Endothelial cell of umbilical vein (primary cell): ENCODE data around the gene WDFY3. TPM values are rescaled to one million over a fixed set of nuclear protein-coding genes. Genes with fewer than 3 reads are reported as not detected.

Experiments used
- BruUV-seq: library from RNA; stranded (reverse); fragments of 400-500 nt; replicated peaks from 2 replicates; lab custom pipeline; 2021; lab: Mats Ljungman, UMichigan
- CTCF ChIA-PET: fragments of 300-600, 350-600 bp; sonication (Branson Sonifier 250); formaldehyde crosslinking; loops from one replicate; lab custom pipeline; 2021; ENCODE audit warnings: antibody characterized with exemption, inconsistent platforms; lab: Charles Lee
- POLR2A ChIA-PET: fragments of 300-600, 350-600 bp; sonication (Branson Sonifier 250); formaldehyde crosslinking; loops from one replicate; lab custom pipeline; 2021; ENCODE audit warnings: antibody characterized with exemption, inconsistent platforms; lab: Charles Lee
- DNase-seq: peaks from one replicate; pipeline ENCODE4 v3.0.0-alpha.2; 2011; ENCODE audit warnings: low read depth, low spot score
- FAIRE-seq: peaks from 2 replicates; lab custom pipeline; 2011; peaks lifted over from hg19 to GRCh38; lab: Jason Lieb, UNC
- H2AFZ ChIP-seq: 2 replicates; pipeline ENCODE4 v1.6.0; 2012; ENCODE audit warnings: low read depth, low read length, control low read depth, inconsistent platforms
- H3K27ac ChIP-seq: 2 replicates; pipeline ENCODE4 v1.5.1; 2011; ENCODE audit warnings: low read depth, mild to moderate bottlenecking, control low read depth, low read length, moderate library complexity; ENCODE audit not compliant: insufficient read depth
- H3K27me3 ChIP-seq, 2 experiments: 2 replicates each; pipeline versions ENCODE4 v1.6.0 to v1.6.1; 2011; ENCODE audit warnings: low read length in 2 of 2, mixed read lengths in 1 of 2; ENCODE audit not compliant: control insufficient read depth in 2 of 2, insufficient read depth in 2 of 2
- H3K36me3 ChIP-seq, 2 experiments: 2 replicates in 1 of 2; 3 replicates in 1 of 2; pipeline ENCODE4 v1.5.1; 2011; ENCODE audit warnings: low read length in 2 of 2, mild to moderate bottlenecking in 1 of 2, moderate library complexity in 1 of 2; ENCODE audit not compliant: control insufficient read depth in 2 of 2, insufficient read depth in 2 of 2; ENCODE audit errors: extremely low read depth in 1 of 2
- H3K4me1 ChIP-seq: 3 replicates; pipeline ENCODE4 v1.5.1; 2011; ENCODE audit warnings: mild to moderate bottlenecking, low read length; ENCODE audit not compliant: control insufficient read depth, insufficient read depth; ENCODE audit errors: extremely low read depth
- H3K4me2 ChIP-seq: 2 replicates; pipeline ENCODE4 v1.6.1; 2011; ENCODE audit warnings: low read length, control low read depth, mixed read lengths; ENCODE audit not compliant: insufficient read depth
- H3K4me3 ChIP-seq, 3 experiments: fragments of 200-600 bp in 1 of 3; sonication (generic), shearing (Covaris generic) in 1 of 3; replicated peaks in 1 of 3; 2 replicates each; pipeline ENCODE4 v1.5.1; 2011 to 2016; ENCODE audit warnings: control low read depth in 3 of 3, low read length in 3 of 3, mild to moderate bottlenecking in 2 of 3, inconsistent platforms in 1 of 3, low read depth in 1 of 3, moderate library complexity in 1 of 3; ENCODE audit not compliant: insufficient read depth in 1 of 3
- H3K79me2 ChIP-seq: 2 replicates; pipeline ENCODE4 v1.6.0; 2012; ENCODE audit warnings: low read length, inconsistent platforms; ENCODE audit not compliant: control insufficient read depth, insufficient read depth
- H3K9ac ChIP-seq: replicated peaks from 2 replicates; pipeline ENCODE3; 2011; ENCODE audit warnings: low read length, control low read depth; ENCODE audit not compliant: insufficient read depth; ENCODE audit errors: extremely low read depth
- H3K9me1 ChIP-seq: replicated peaks from 3 replicates; pipeline ENCODE4 v1.6.0; 2011; ENCODE audit warnings: mild to moderate bottlenecking, low read length; ENCODE audit not compliant: control insufficient read depth, insufficient read depth; ENCODE audit errors: extremely low read depth
- H3K9me3 ChIP-seq: replicated peaks from 2 replicates; pipeline ENCODE4 v1.5.1; 2012; ENCODE audit warnings: low read length, inconsistent platforms; ENCODE audit not compliant: control insufficient read depth, insufficient read depth
- H4K20me1 ChIP-seq: replicated peaks from 2 replicates; pipeline ENCODE3; 2011; ENCODE audit warnings: mild to moderate bottlenecking, low read length; ENCODE audit not compliant: control insufficient read depth, insufficient read depth; ENCODE audit errors: extremely low read depth
- CTCF ChIP-seq, 2 donors: IDR thresholded peaks; 1 replicate in 1 of 2; 2 replicates in 1 of 2; pipeline ENCODE4 v1.5.1; 2011; ENCODE audit warnings: low read length in 2 of 2, mild to moderate bottlenecking in 2 of 2, moderate library complexity in 2 of 2, control low read depth in 1 of 2, inconsistent platforms in 1 of 2, low read depth in 1 of 2; ENCODE audit not compliant: insufficient read depth in 1 of 2; ENCODE audit errors: extremely low read depth in 1 of 2
- EZH2 ChIP-seq: IDR thresholded peaks from 2 replicates; pipeline ENCODE4 v1.6.1; 2012; ENCODE audit warnings: borderline replicate concordance, low read depth, mild to moderate bottlenecking, moderate library complexity, low read length, inconsistent platforms; ENCODE audit not compliant: severe bottlenecking
- FOS ChIP-seq: IDR thresholded peaks from 2 replicates; pipeline ENCODE4 v1.6.1; 2011; ENCODE audit warnings: mild to moderate bottlenecking, low read length, moderate library complexity, borderline replicate concordance; ENCODE audit not compliant: insufficient read depth
- GATA2 ChIP-seq: IDR thresholded peaks from 2 replicates; pipeline ENCODE4 v1.7.0; 2011; ENCODE audit warnings: low read depth, mild to moderate bottlenecking, moderate library complexity, mixed read lengths, low read length; ENCODE audit not compliant: insufficient read length, insufficient read depth
- JUN ChIP-seq: IDR thresholded peaks from 2 replicates; pipeline ENCODE4 v1.6.1; 2011; ENCODE audit warnings: borderline replicate concordance, low read depth; ENCODE audit not compliant: insufficient read length, insufficient read depth
- MYC ChIP-seq: IDR thresholded peaks from one replicate; pipeline ENCODE4 v1.6.1; 2011; ENCODE audit warnings: mild to moderate bottlenecking, low read depth, low read length
- POLR2A ChIP-seq: IDR thresholded peaks from 2 replicates; pipeline ENCODE4 v1.6.1; 2012; ENCODE audit warnings: low read depth, mild to moderate bottlenecking, control low read depth, low read length
- POLR2AphosphoS5 ChIP-seq: IDR thresholded peaks from 2 replicates; pipeline ENCODE4 v1.6.1; 2012; ENCODE audit warnings: low read depth, mild to moderate bottlenecking, control low read depth, low read length, moderate library complexity; ENCODE audit not compliant: insufficient read depth
- dilution Hi-C: fragments of 300-500 bp; cut with MboI; formaldehyde crosslinking; loops from one replicate; pipeline ENCODE4 v1.15.0; 2019; ENCODE audit warnings: low sequenced_read_pairs; ENCODE audit not compliant: extremely low pct_ligation_motif_present
- intact Hi-C: fragments of 100-400 bp; cut with micrococcal nuclease; formaldehyde crosslinking; loops from one replicate; pipeline ENCODE4 v1.10.0; 2022
- polyA plus RNA-seq, 4 experiments: library from polyadenylated mRNA; depleted of rRNA in 3 of 4; stranded (reverse) in 3 of 4; unstranded in 1 of 4; fragments of >200 nt; gene quantifications; 2 replicates each; pipeline versions ENCODE4 v1.2.1 to v1.2.3, GENCODE V29; 2011 to 2012; ENCODE audit warnings: missing spikeins in 1 of 4
- total RNA-seq: library from RNA; stranded (reverse); gene quantifications from 2 replicates; pipeline ENCODE4 v1.2.3, GENCODE V29; 2021
- TF ChIP-seq, protein P1 (sequence below): IDR thresholded peaks from 2 replicates; pipeline ENCODE4 v1.6.1; 2011; ENCODE audit not compliant: insufficient read depth, insufficient read length

WDFY3 gene
- total and polyA plus RNA-seq, 2 donors (not counting 3 experiments of a cell fraction or from before 2014, with no cell fraction given), result 37.0 to 113 TPM

DNA sequence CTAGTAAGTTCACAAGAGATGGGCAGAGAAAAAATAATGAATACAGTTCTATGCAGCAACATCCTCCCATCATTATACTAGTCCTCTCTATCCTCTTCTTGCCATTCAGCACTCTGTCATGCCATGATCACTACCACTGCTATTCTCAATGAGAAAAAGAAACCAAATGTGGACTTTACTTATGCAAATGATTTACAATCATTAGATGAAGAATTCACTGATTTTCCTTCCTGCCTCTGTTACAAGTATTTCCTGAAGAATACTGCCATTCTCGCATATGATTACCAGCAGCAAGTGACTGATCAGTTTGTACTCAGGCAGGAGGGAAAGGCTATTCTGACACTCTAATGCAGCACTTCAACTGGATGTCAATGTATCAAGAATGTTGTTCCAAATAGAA, 50.3 kb downstream of the WDFY3 start:
- Histone ChIP-seq H3K36me3 (peaks cover 0 to 4% of the 10 kb centered on the region in 2 experiments), H3K79me2 (peaks cover 69% of the 10 kb centered on the region)
- no peak for FAIRE-seq

GRCh38 chr4:84915396-84915780, 51.1 kb downstream of the WDFY3 start:
- FAIRE-seq (no peak), DNase-seq (peak; percentile 21)
- H3K9ac ChIP-seq, result no peak overlapping the region
- BruUV-seq, result no TSS peak
- TF ChIP-seq FOS, result no peak
- no peak for TF ChIP-seq JUN
- TF ChIP-seq GATA2, result no peak
- TF ChIP-seq, protein P1, sequence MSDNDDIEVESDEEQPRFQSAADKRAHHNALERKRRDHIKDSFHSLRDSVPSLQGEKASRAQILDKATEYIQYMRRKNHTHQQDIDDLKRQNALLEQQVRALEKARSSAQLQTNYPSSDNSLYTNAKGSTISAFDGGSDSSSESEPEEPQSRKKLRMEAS, result no peak
- TF ChIP-seq EZH2, result no peak
- no peak for TF ChIP-seq POLR2A
- no peak for TF ChIP-seq CTCF (IDR thresholded peaks at IDR 0.05; ENCODE audit: extremely low read depth in 1 of 2, insufficient read depth in 1 of 2, low read depth in 1 of 2, low read length in 2 of 2)
- TF ChIP-seq POLR2AphosphoS5, result no peak
- no peak for TF ChIP-seq MYC
- H3K27ac ChIP-seq, result no peak overlapping the region
- H3K9me3 ChIP-seq, result no peaks in the 10 kb centered on the region
- peaks cover 36% of the 10 kb centered on the region for H3K4me1 ChIP-seq
- intact Hi-C loops, result loop anchor here (5.0 kb wide), 1 partner anchor 52 kb away; the partner anchor contains the start of gene WDFY3
- no peak overlapping the region for H2AFZ ChIP-seq
- H3K36me3 ChIP-seq, result peaks cover 0 to 4% of the 10 kb centered on the region in 2 experiments
- ChIA-PET POLR2A (no interaction called here), CTCF (interaction anchor here (0.9 to 2.7 kb wide), 4 partner anchors 10 to 64 kb away, joined by 3 to 11 read pairs (median 3); no protein-coding TSS in a partner anchor)
- H3K4me2 ChIP-seq, result no peak overlapping the region
- H3K79me2 ChIP-seq, result peaks cover 67% of the 10 kb centered on the region
- no peaks in the 10 kb centered on the region for H3K9me1 ChIP-seq
- H4K20me1 ChIP-seq, result peaks cover 9% of the 10 kb centered on the region
- H3K4me3 ChIP-seq, result no peak overlapping the region
- dilution Hi-C loops, result no loop called here
- no peaks in the 10 kb centered on the region for H3K27me3 ChIP-seq

More for the DNA sequence above, 50.3 kb downstream of the WDFY3 start:
- H3K4me2 ChIP-seq, result peak overlapping the region; percentile 21
- H3K27ac ChIP-seq, result no peak overlapping the region
- dilution Hi-C loops, result no loop called here
- no peak overlapping the region for H3K9ac ChIP-seq
- peak; percentile 44 for DNase-seq
- intact Hi-C loops, result loop anchor here (5.0 kb wide), 1 partner anchor 51 kb away; the partner anchor contains the start of gene WDFY3
- H3K9me3 ChIP-seq, result no peaks in the 10 kb centered on the region
- no TSS peak for BruUV-seq
- TF ChIP-seq, protein P1, result no peak
- TF ChIP-seq JUN (no peak), POLR2A (no peak), POLR2AphosphoS5 (no peak), MYC (no peak), FOS (no peak), EZH2 (no peak)
- peaks cover 9% of the 10 kb centered on the region for H4K20me1 ChIP-seq
- peaks cover 45% of the 10 kb centered on the region for H3K4me1 ChIP-seq
- no peak overlapping the region for H3K4me3 ChIP-seq
- ChIA-PET CTCF (interaction anchor here (1.1 to 2.7 kb wide), 4 partner anchors 11 to 84 kb away, joined by 3 to 11 read pairs (median 3); no protein-coding TSS in a partner anchor), POLR2A (no interaction called here)
- H2AFZ ChIP-seq, result no peak overlapping the region
- H3K9me1 ChIP-seq, result no peaks in the 10 kb centered on the region
- no peaks in the 10 kb centered on the region for H3K27me3 ChIP-seq
